ENCODE results near the gene RABGGTA. TPM values are rescaled to one million over a fixed set of nuclear protein-coding genes. Genes with fewer than 3 reads are reported as not detected.

RABGGTA gene
- total and polyA plus RNA-seq, 10 of the 15 experiments (the other 5 are each of a cell fraction or from before 2014, with no cell fraction given), result 19.1 to 75.6 (median 46.9) TPM

- TF ChIP-seq PBX3 (IDR thresholded peaks at IDR 0.05; ENCODE audit: insufficient replicate concordance, low read depth, low read length), result peak; percentile 40
- TF ChIP-seq SPI1 (IDR thresholded peaks at IDR 0.05; ENCODE audit: borderline replicate concordance, insufficient read depth, low read depth, low read length), result no peak; the same call in 1 of the 2 replicates
- TF ChIP-seq ZNF622 (IDR thresholded peaks at IDR 0.05), result no peak
- no peak for TF ChIP-seq SRF (IDR thresholded peaks at IDR 0.05; ENCODE audit: low read depth in 2 of 2, low read length in 2 of 2)
- TF ChIP-seq PRDM15 (CRISPR knock-in tag; IDR thresholded peaks at IDR 0.05), result no peak
- TF ChIP-seq EZH2 (IDR thresholded peaks at IDR 0.05; ENCODE audit: borderline replicate concordance, control insufficient read depth, low read depth, low read length), result no peak
- TF ChIP-seq MEF2A (IDR thresholded peaks at IDR 0.05; ENCODE audit: insufficient read depth, low read depth, low read length), result no peak
- TF ChIP-seq GATAD2B (conservative IDR thresholded peaks at IDR 0.05; ENCODE audit: low read depth), result peak; percentile 70; the same call in 1 of the 2 replicates
- TF ChIP-seq MYB (IDR thresholded peaks at IDR 0.05; ENCODE audit: borderline replicate concordance, low read depth, low read length), result no peak
- TF ChIP-seq BHLHE40 (IDR thresholded peaks at IDR 0.05; ENCODE audit: borderline replicate concordance in 1 of 2, low read depth in 2 of 2, low read length in 1 of 2), result peak; percentile 76 to 78
- no peak for TF ChIP-seq ZBTB33 (IDR thresholded peaks at IDR 0.05)
- no peak for TF ChIP-seq MXI1 (IDR thresholded peaks at IDR 0.05; ENCODE audit: low read depth, low read length)
- no peak for TF ChIP-seq BMI1 (IDR thresholded peaks at IDR 0.05; ENCODE audit: borderline replicate concordance)
- no peak for TF ChIP-seq TCF3 (IDR thresholded peaks at IDR 0.05; ENCODE audit: borderline replicate concordance, insufficient read depth, low read depth, low read length)
- TF ChIP-seq, protein P1, sequence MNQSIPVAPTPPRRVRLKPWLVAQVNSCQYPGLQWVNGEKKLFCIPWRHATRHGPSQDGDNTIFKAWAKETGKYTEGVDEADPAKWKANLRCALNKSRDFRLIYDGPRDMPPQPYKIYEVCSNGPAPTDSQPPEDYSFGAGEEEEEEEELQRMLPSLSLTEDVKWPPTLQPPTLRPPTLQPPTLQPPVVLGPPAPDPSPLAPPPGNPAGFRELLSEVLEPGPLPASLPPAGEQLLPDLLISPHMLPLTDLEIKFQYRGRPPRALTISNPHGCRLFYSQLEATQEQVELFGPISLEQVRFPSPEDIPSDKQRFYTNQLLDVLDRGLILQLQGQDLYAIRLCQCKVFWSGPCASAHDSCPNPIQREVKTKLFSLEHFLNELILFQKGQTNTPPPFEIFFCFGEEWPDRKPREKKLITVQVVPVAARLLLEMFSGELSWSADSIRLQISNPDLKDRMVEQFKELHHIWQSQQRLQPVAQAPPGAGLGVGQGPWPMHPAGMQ (IDR thresholded peaks at IDR 0.05; ENCODE audit: borderline replicate concordance), result no peak
- TF ChIP-seq CREM (IDR thresholded peaks at IDR 0.05; ENCODE audit: low read depth), result peak; percentile 56; the same call in 1 of the 2 replicates
- peak; percentile 97 for TF ChIP-seq RAD21 (IDR thresholded peaks at IDR 0.05; ENCODE audit: insufficient read depth, low read depth, low read length)
These were observed 25.2 kb upstream of the RABGGTA start (continued) for GRCh38 chr14:24296341-24297157.

Data from GM12878 (cell line).